Breast epithelium (tissue), 4 donors: ENCODE data around the gene PRKG1. TPM values are rescaled to one million over a fixed set of nuclear protein-coding genes. Genes with fewer than 3 reads are reported as not detected.
"Not testable (repeated sequence)": the region's sequence is repeated elsewhere in the genome, so short reads cannot be mapped to it uniquely, and the experiment has no call there.

ENCODE experiments used
- DNase-seq, 2 donors: peaks; one replicate each; pipeline ENCODE4 v3.0.0-alpha.2; 2019; ENCODE audit warnings: low spot score in 2 of 2
- H3K27ac ChIP-seq, 2 donors: fragments of 200-600 bp; sonication (generic) in 1 of 2; one replicate each; pipeline ENCODE4 v1.5.1; 2016 to 2019; ENCODE audit warnings: mild to moderate bottlenecking in 1 of 2
- H3K27me3 ChIP-seq, 2 donors: fragments of 200-600 bp; sonication (generic) in 1 of 2; one replicate each; pipeline versions ENCODE4 v1.5.1 to v1.6.0; 2017 to 2019; ENCODE audit warnings: control low read depth in 1 of 2, mild to moderate bottlenecking in 1 of 2
- H3K36me3 ChIP-seq: fragments of 200-600 bp; one replicate; pipeline ENCODE4 v1.5.1; 2019
- H3K4me1 ChIP-seq, 2 donors: fragments of 200-600 bp; sonication (generic); one replicate each; pipeline ENCODE4 v1.5.1; 2016 to 2019; ENCODE audit warnings: control low read depth in 1 of 2
- H3K4me3 ChIP-seq, 3 donors: fragments of 200-600 bp; sonication (generic); 1 replicate in 2 of 3; 2 replicates in 1 of 3; pipeline ENCODE4 v1.5.1; 2016 to 2019; ENCODE audit warnings: mild to moderate bottlenecking in 3 of 3, moderate library complexity in 2 of 3
- H3K9me3 ChIP-seq, 2 donors: fragments of 200-600 bp; sonication (generic) in 1 of 2; one replicate each; pipeline ENCODE4 v1.5.1; 2016 to 2019; ENCODE audit warnings: control low read depth in 1 of 2
- POLR2A ChIP-seq: fragments of 450-650 bp; IDR thresholded peaks from one replicate; pipeline ENCODE4 v1.6.1; 2016; ENCODE audit warnings: antibody characterized with exemption, mild to moderate bottlenecking, moderate library complexity
- POLR2AphosphoS5 ChIP-seq, 3 donors: sonication (generic); formaldehyde crosslinking; IDR thresholded peaks; one replicate each; pipeline ENCODE4 v1.6.1; 2017; ENCODE audit warnings: antibody characterized with exemption in 3 of 3
- intact Hi-C: fragments of 100-400 bp; cut with DNase I; formaldehyde crosslinking; loops from one replicate; pipeline ENCODE4 v1.15.1; 2023; ENCODE audit warnings: low total_unique reads
- total RNA-seq, 3 donors: library from RNA; depleted of rRNA; stranded (reverse); fragments of >200 nt; gene quantifications; one replicate each; pipeline ENCODE4 v1.1.0, GENCODE V29; 2016
- TF ChIP-seq, protein P1 (sequence below), 3 donors: fragments of 450-650 bp; IDR thresholded peaks; one replicate each; pipeline ENCODE4 v1.5.1; 2016 to 2017; ENCODE audit warnings: antibody characterized with exemption in 3 of 3, mild to moderate bottlenecking in 3 of 3, moderate library complexity in 3 of 3

Gene PRKG1
- total RNA-seq, 3 donors from 2014 or later, result 10.9 to 36.9 (median 19.7) TPM

DNA sequence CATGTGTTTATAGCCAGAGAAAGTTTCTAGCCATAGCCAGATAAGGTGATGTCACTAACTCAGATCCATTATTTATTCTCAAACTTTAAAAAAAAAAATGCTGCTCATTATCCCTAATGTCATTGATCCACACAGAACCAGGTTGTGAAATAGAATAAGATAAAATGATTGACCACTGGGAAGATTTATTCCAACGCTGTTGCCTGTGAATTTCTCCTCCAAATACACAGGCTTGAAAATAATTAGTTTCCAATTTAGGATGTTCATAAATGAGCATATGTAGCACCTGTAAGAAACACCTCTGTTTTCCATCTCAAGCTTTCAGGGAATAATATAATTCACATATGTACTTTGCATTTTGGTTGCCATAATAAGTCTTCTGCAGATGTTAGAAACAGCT is 956.7 kb downstream of the PRKG1 start:
- H3K27ac ChIP-seq, result no peak overlapping the region
- no peaks in the 10 kb centered on the region for H3K36me3 ChIP-seq
- H3K27me3 ChIP-seq, result no peaks in the 10 kb centered on the region
- no peaks in the 10 kb centered on the region for H3K9me3 ChIP-seq
- no peaks in the 10 kb centered on the region for H3K4me1 ChIP-seq
- no peak overlapping the region for H3K4me3 ChIP-seq
- intact Hi-C loops, result no loop called here
- no peak for TF ChIP-seq POLR2AphosphoS5 (IDR thresholded peaks at IDR 0.05)
- TF ChIP-seq, protein P1, sequence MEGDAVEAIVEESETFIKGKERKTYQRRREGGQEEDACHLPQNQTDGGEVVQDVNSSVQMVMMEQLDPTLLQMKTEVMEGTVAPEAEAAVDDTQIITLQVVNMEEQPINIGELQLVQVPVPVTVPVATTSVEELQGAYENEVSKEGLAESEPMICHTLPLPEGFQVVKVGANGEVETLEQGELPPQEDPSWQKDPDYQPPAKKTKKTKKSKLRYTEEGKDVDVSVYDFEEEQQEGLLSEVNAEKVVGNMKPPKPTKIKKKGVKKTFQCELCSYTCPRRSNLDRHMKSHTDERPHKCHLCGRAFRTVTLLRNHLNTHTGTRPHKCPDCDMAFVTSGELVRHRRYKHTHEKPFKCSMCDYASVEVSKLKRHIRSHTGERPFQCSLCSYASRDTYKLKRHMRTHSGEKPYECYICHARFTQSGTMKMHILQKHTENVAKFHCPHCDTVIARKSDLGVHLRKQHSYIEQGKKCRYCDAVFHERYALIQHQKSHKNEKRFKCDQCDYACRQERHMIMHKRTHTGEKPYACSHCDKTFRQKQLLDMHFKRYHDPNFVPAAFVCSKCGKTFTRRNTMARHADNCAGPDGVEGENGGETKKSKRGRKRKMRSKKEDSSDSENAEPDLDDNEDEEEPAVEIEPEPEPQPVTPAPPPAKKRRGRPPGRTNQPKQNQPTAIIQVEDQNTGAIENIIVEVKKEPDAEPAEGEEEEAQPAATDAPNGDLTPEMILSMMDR (IDR thresholded peaks at IDR 0.05), result no peak
- no peak for TF ChIP-seq POLR2A
- no peak for DNase-seq

DNA sequence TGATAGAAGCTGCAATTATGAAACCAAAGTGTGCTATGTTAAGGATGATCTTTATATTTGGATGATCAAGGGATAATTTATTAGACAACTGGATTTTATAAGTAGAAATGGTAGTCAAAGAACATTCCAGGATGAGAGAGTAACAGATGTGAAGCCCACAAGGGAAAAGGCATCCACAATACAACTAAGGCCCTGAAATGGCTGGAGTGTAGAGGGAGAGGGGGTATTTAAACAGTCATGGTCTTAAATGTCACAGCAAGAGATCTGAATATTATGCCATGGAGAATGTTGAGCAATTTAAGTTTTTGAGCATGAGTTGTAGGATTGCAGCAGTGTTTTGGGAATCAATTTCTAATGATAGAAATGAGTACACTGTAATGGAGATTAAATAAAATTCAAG is 957.5 kb downstream of the PRKG1 start:
- intact Hi-C loops, result no loop called here

DNA sequence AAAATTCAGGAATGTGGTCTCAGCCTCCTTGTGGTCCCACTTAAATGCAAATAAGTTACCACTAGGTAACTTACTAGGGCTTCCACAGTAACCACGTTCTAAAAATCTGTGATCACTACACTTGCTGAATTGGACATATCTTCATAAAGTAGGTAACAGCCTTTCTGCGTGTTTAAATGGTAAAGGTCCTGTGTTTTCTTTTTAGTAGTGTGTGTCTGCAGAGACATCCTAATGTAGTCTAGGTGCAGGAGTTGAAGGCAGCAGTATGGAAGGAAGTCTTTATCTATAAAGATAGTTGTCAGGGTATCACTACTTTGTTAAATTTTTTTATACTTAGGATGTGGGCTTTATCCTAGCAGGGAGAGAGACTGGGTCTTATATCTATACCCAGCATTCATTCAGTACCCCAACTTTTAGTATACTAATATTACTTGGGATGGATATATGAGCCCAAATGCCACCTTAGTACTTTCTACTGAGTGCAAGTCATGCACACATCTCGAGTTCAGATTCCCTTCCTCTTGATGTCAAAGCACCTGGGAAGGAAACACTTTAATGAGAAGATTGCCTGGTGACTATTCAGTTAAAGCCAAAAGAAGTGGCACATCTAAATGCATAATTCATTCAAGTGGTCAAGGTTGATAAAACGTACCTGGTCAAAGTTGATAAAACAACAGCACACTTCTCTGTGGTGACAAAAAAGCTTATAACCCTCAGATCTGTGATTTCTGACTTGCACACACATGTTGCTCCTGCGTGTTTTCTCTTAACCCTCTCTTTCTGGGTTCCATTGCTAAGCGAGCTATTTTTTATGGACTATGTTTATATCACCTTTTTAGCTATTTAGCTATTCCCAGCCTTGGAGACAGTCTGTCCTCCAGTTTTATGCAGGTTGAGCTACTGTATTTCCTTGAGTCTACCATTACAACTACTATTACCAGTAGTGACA is 958.7 kb downstream of the PRKG1 start:
- DNase-seq, result no peak
- no peaks in the 10 kb centered on the region for H3K27me3 ChIP-seq
- H3K27ac ChIP-seq, result no peak overlapping the region
- H3K36me3 ChIP-seq, result no peaks in the 10 kb centered on the region
- no peaks in the 10 kb centered on the region for H3K9me3 ChIP-seq
- no peak overlapping the region for H3K4me3 ChIP-seq
- TF ChIP-seq POLR2AphosphoS5 (IDR thresholded peaks at IDR 0.05) (no peak), POLR2A (no peak)
- TF ChIP-seq, protein P1 (IDR thresholded peaks at IDR 0.05), result no peak
- intact Hi-C loops, result no loop called here
- no peaks in the 10 kb centered on the region for H3K4me1 ChIP-seq

More for the DNA sequence above, 957.5 kb downstream of the PRKG1 start:
- Histone ChIP-seq H3K36me3 (no peaks in the 10 kb centered on the region), H3K9me3 (no peaks in the 10 kb centered on the region), H3K4me1 (no peaks in the 10 kb centered on the region), H3K27me3 (no peaks in the 10 kb centered on the region), H3K27ac (no peak overlapping the region), H3K4me3 (no peak overlapping the region)
- no peak for TF ChIP-seq POLR2AphosphoS5 (IDR thresholded peaks at IDR 0.05)
- TF ChIP-seq POLR2A, result no peak
- TF ChIP-seq, protein P1 (IDR thresholded peaks at IDR 0.05), result no peak
- DNase-seq, result no peak

DNA sequence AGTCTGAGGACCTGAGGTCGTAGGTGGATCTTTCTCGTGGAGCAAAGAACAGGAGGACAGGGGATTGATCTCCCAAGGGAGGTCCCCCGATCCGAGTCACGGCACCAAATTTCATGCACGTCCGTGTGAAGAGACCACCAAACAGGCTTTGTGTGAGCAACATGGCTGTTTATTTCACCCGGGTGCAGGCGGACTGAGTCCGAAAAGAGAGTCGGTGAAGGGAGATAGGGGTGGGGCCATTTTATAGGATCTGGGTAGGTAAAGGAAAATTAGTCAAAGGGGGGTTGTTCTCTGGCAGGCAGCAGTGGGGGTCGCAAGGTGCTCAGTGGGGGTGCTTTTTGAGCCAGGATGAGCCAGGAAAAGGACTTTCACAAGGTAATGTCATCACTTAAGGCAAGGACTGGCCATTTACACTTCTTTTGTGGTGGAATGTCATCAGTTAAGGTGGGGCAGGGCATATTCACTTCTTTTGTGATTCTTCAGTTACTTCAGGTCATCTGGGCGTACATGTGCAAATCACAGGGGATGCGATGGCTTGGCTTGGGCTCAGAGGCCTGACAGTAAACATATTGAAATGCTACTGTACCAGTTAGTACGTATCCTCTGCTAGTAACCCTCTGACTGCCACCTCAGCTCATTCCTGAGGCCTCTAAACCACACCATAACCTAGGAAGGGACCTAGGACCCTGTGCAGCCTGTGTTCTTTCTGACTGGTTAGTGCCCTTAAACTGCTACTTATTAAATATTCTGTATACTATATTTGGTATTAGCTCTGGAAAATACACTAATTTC is 964.9 kb downstream of the PRKG1 start:
- H3K27me3 ChIP-seq, intact Hi-C loops, DNase-seq, H3K36me3 ChIP-seq, H3K4me3 ChIP-seq, H3K27ac ChIP-seq, H3K9me3 ChIP-seq, H3K4me1 ChIP-seq: not testable (repeated sequence)

DNA sequence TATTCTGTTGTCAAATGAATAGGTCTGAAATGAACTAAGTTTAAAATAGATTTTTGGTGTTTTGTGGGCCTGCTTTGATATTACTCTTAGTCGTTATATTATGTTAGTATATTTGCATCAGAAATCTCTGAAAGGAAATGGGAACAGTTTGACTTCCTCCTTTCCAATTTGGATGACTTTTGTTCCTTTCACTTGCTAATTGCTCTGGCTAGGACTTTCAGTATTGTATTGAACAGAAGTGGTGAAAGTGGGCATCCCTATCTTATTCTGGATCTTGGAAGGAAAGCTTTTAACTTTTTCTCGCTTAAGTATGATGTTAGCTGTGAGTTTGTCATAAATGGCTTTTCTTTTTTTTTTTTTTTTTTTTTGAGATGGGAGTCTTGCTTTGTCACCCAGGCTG is 966.2 kb downstream of the PRKG1 start:
- Histone ChIP-seq H3K27me3 (no peaks in the 10 kb centered on the region), H3K4me3 (no peak overlapping the region), H3K9me3 (no peaks in the 10 kb centered on the region), H3K4me1 (no peaks in the 10 kb centered on the region), H3K27ac (no peak overlapping the region), H3K36me3 (no peaks in the 10 kb centered on the region)
- no peak for DNase-seq
- TF ChIP-seq, protein P1 (IDR thresholded peaks at IDR 0.05), result no peak
- no peak for TF ChIP-seq POLR2A
- TF ChIP-seq POLR2AphosphoS5 (IDR thresholded peaks at IDR 0.05), result no peak
- intact Hi-C loops, result no loop called here
